GM10847 (cell line): Measurements from ENCODE around the gene MTG2.

Experiments used
- POLR2A ChIP-seq: IDR thresholded peaks from 2 replicates; pipeline ENCODE4 v1.6.1; 2011; ENCODE audit not compliant: insufficient read length; ENCODE audit errors: extremely low read depth

Gene MTG2

GRCh38 chr20:62182469-62183425 lies at the start of gene MTG2:
Gene MTG2 (plus strand): TSS chr20:62183028. CDS start chr20:62193421, 10,393 bp downstream.
- peak; percentile 98 for TF ChIP-seq POLR2A

DNA sequence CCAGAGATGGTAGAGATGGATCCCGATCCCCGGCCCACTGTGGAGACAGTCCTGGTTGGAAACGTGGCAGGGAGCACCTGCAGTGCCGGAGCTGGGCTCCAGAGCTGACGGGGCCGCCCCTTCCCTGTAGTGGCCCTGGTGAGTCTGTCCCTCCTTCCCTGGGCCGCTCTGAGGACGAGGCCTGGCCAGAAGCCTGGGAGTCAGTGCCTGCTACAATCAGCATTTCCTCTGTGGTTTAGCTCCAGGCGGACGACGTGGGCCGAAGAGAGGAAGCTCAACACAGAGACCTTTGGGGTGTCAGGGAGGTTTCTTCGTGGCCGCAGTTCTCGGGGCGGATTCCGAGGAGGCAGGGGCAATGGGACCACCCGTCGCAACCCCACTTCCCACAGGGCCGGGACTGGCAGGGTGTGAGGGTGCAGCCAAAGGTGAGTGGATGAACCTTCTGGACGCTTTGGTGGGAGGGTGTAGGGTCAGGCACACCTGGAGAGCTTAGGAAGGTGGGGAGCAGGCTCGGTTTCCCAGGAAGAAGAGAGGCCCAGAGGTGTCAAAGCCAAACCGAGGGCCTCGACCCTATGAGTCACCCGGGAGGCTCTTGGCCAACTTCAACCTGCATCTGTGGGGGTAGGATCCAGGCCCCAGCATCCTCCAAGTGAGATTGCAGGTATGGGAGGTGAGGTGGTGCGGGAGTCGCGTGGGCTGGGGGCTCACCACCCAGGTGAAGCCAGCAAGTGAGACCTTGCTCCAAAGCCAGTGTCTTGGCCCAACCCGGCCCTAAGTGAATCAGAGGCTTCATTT lies 49.6 kb upstream of the MTG2 start:
- no peak for TF ChIP-seq POLR2A

- TF ChIP-seq POLR2A, result no peak
Measured at GRCh38 chr20:62133864-62134263, 49.0 kb upstream of the MTG2 start.

GRCh38 chr20:62134735-62135231 lies 48.0 kb upstream of the MTG2 start:
- peak; percentile 15 for TF ChIP-seq POLR2A

GRCh38 chr20:62135573-62136266 lies 47.1 kb upstream of the MTG2 start:
- TF ChIP-seq POLR2A, result no peak

GRCh38 chr20:62136283-62137091 lies 46.3 kb upstream of the MTG2 start:
- TF ChIP-seq POLR2A, result no peak

DNA sequence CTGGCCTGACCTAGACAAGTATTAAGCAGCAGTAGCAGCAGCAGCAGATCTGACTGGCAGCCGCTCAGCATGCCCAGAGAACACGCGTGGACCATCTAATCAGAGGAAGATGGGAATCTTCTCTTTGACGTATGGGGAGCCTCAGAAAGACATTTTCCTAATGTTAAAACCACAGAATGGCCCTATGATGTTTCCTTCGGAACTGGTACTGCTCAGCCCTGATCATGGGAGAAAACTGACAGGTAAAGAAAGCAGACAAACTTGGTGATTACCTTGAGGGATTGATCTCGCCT lies 45.8 kb upstream of the MTG2 start:
- TF ChIP-seq POLR2A, result no peak

DNA sequence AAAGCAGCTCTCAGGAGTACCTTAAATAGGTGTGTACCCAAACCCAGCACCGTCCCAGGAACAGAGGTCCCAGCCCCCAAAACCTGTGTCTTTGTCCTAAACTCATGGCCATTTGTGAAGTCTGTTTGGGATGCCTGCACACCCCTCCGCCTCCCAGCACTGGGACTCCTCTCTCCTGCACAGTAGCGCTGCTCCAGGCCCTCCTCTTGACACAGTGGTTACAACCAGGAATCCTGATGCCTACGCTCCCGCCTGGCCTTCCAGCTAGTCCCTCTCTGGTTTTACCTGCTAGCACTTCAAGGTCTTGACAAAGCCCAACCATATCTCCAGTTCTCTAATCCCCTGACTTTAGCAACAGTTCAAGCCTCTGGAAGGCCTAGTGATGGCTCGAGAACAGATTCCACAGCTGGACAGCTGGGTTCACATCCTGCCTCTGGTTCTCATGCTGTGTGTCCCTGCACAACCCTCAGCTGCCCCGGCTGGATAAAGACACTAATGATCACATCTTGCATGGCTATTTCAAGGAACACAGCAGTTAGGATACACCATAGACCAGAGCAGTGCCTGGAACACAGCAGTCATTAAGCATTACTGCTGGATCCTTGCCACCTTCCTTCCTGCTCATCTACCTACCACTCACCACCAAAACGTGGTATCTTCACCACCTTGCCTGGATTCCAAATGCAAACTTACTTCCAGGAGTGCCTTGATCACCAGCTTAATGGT lies 45.2 kb upstream of the MTG2 start:
- TF ChIP-seq POLR2A, result no peak

GRCh38 chr20:62138204-62138543 lies 44.7 kb upstream of the MTG2 start:
- TF ChIP-seq POLR2A, result no peak

GRCh38 chr20:62138912-62139311 lies 43.9 kb upstream of the MTG2 start:
- no peak for TF ChIP-seq POLR2A

DNA sequence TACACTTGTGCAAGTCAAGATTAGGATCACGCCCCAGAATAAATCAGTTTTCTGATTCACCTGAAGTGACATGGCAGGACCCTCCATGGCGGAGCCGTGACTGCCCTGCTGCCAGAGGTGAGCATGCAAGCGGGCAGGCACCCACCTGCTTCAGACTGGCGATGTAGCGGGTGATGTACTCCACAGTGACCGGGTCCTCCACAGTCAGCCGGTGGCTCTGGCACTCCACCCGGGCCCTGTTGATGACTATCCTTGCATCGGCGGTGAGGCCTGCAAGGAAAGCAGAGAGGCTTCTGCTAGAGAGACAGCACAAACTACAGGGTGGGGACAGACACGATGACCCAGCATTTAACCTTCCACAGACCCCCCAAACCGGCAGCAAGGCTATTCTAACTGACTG lies 43.2 kb upstream of the MTG2 start:
- TF ChIP-seq POLR2A, result no peak

DNA sequence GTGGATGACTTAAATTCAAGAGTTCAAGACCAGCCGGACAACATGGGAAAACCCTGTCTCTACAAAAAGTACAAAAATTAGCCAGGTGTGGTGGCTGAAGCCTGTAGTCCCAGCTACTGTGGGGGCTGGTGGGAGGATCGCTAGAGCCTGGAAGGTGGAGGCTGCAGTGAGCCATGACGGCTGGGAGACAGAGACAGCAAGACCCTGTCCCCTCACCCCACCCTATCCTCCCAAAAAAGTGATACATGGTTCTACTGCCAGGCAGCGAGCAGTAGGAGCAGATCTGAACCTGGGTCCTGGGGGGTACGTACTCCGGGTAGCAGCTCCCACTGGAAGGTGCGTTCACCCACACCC lies 41.8 kb upstream of the MTG2 start:
- TF ChIP-seq POLR2A, result no peak

- TF ChIP-seq POLR2A, result no peak
Measured at GRCh38 chr20:62141397-62142251, 41.2 kb upstream of the MTG2 start.
